Inflammatory macrophage treated with lipopolysaccharide for 4 hours (primary cell): Measurements from ENCODE around the gene PTGER1.
"Not testable (repeated sequence)": the region's sequence is repeated elsewhere in the genome, so short reads cannot be mapped to it uniquely, and the experiment has no call there.

Source experiments
- DNase-seq: peaks from one replicate; pipeline ENCODE4 v3.0.0-alpha.2; 2020

The PTGER1 gene

GRCh38 chr19:14473073-14473977 lies 1.8 kb downstream of the PTGER1 start:
- peak; percentile 11 for DNase-seq

GRCh38 chr19:14472202-14472938 lies 2.8 kb downstream of the PTGER1 start:
- peak; percentile 43 for DNase-seq

DNA sequence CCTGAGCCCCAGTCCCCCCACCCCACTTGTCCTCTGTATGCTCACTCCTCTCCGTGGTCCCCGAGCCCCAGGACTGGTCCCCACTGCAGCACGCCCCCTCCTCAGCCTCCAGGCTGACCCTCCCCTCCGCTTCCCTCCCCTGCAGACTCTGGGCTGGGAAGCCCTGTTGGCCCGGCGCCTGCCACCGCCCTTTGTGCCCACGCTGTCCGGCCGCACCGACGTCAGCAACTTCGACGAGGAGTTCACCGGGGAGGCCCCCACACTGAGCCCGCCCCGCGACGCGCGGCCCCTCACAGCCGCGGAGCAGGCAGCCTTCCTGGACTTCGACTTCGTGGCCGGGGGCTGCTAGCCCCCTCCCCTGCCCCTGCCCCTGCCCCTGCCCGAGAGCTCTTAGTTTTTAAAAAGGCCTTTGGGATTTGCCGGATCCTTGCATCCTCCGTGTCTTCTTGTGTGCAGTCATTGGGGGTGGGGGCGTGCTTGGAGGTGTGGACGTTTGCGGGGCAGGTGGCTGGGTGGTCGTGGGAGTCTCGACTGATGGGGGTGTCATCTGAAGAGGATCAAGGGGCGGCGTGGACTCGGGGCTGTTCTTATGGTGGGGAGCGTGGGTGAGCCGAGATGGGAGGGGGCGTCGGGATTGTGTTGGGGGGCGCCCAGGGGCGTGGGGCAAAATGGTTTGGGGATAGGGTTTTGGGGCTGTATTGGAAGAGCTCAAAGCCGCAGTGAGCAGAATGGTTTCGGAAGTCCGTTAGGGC lies 3.5 kb downstream of the PTGER1 start:
- DNase-seq, result no peak

DNA sequence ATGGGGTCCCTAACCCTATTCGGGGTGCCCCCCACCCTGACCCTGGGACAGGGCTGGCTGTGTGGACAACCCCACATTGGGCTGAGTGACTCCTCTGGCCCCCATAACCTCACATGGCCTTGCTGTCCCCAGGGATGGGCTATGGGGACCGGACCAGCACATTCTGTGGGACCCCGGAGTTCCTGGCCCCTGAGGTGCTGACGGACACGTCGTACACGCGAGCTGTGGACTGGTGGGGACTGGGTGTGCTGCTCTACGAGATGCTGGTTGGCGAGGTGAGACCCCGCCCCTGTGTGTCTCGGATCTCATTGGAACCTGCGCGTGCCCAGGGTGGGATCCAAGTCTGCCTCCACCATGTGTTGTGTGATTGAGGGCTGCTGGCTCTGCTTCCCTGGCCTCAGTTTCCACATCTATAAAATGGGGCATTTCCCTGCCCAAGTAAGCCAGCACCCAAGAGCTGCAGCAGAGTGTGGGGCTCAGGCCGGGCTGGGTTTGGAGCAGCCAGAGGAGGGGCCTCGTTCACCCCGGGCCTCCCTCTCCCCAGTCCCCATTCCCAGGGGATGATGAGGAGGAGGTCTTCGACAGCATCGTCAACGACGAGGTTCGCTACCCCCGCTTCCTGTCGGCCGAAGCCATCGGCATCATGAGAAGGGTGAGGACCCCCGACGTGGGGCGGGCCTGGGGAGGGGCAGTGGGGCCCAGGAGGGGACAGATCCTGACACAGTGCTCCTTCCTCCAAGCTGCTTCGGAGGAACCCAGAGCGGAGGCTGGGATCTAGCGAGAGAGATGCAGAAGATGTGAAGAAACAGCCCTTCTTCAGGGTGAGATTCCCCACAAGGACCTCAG lies 4.9 kb downstream of the PTGER1 start:
- DNase-seq, result no peak

GRCh38 chr19:14467816-14468215 lies 7.3 kb downstream of the PTGER1 start:
- DNase-seq, result no peak

GRCh38 chr19:14467391-14467790 lies 7.8 kb downstream of the PTGER1 start:
- no peak for DNase-seq

GRCh38 chr19:14463747-14464146 lies 11.4 kb downstream of the PTGER1 start:
- DNase-seq, result no peak

GRCh38 chr19:14462401-14462800 lies 12.8 kb downstream of the PTGER1 start:
- not testable (repeated sequence) for DNase-seq

DNA sequence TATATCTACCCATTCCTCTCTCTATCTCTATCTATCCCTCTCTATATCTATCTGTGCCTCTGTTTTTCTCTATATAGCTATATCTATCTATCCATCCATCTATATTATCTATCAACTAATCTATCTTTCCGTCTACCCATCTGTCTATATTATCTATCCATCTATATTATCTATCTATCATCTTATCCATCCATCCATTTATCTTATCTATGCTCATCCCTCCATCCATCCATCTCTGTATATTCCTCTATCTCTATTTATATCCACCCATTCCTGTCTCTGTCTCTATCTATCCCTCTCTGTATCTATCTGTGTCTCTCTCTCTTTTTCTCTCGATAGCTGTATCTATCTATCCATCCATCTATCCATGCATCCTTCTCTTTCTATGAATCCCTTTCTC lies 14.2 kb downstream of the PTGER1 start:
- DNase-seq, result no peak

DNA sequence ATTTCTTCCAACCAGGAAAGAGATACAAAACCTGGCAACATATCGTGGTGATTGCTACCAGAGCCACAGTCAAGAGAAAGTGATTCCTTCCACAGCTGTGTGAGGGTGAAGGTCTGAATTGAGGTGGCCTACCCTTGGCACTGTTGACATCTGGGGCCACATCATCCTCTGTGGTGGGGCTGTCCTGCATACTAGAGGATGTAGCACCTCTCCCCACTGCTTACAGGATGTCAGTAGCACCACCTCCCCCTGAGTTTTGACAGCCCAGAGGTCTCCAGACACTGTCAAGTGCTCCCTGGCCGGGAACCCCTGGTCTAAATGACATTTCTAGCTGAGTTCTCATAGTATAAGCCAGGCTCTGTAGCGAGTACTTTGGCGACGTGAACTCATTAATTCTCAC lies 15.5 kb downstream of the PTGER1 start:
- no peak for DNase-seq

GRCh38 chr19:14452303-14452702 lies 22.9 kb downstream of the PTGER1 start:
- DNase-seq, result not testable (repeated sequence)

DNA sequence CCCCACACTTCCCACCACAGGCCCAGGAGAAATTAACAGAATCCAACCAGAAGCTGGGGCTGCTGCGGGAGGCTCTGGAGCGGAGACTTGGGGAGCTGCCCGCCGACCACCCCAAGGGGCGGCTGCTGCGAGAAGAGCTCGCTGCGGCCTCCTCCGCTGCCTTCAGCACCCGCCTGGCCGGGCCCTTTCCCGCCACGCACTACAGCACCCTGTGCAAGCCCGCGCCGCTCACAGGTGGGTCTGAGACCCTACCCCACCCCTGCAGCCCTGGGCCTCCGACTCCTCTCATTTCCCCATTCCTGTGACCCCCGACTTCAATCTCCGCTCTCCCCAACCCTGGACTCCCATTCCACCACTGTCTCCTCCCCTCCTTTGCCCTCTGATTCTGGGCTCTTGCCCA lies 24.3 kb downstream of the PTGER1 start:
- DNase-seq, result no peak

DNA sequence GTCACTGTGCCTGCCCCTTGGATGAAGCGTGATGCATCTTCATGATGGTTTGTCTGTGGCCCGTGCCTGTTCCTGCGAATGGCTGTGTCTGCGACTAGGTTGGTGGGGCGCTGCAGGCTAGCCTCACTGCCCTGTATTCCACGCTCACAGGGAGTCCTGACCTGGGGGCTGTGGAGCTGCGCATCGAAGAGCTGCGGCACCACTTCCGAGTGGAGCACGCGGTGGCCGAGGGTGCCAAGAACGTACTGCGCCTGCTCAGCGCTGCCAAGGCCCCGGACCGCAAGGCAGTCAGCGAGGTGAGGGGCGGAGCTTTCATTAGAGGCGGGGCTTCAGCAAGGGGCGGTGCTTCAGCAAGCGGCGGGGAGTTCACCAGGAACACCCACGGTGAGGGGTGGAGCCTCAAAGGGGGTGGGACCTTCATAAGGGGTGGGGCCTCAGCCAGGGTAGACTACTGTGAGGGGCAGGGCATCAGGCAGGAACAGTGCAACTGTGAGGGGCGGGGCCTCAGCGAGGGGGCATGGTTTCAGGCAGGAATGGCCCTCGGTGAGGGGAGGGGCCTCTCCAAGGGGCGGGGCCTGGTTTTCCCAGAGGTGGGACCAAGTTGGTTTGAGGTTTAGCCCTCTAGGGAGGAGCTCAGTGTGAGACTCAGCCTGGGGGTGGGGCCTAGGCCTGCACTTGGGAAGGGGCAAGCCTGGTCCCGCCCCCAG lies 24.8 kb downstream of the PTGER1 start:
- peak; percentile 65 for DNase-seq

GRCh38 chr19:14449321-14449720 lies 25.8 kb downstream of the PTGER1 start:
- peak; percentile 51 for DNase-seq

DNA sequence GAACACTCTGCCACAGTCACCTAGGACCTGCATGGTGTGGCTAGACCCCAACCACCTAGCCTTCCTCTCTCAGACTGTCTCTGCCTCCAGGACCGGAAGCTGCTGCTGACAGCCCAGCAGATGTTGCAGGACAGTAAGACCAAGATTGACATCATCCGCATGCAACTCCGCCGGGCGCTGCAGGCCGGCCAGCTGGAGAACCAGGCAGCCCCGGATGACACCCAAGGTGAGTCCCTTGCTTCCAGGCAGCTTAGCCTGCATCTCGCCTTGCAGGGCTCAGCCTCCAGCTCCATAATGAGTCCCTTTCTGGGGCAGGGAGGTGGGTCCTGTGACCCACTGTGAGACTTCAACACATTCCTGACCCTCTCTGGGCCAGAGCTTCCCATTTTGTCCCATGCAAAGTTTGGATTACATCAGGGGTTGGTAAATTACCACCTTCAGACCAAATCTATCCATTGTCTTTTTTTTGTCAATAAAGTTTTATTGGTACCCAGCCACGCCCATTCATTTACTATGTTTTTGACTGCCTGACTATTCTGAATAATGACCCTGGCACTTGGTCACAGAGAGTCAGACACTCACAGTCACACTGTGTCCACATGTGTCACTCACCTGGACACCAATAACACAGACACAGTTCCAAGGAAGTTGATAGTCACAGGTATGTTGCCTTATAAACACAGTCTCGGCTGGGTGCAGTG lies 28.7 kb downstream of the PTGER1 start:
- no peak for DNase-seq

- no peak for DNase-seq
Measured at GRCh38 chr19:14443632-14444216, 31.4 kb downstream of the PTGER1 start.

GRCh38 chr19:14442891-14443631 lies 32.1 kb downstream of the PTGER1 start:
- no peak for DNase-seq

DNA sequence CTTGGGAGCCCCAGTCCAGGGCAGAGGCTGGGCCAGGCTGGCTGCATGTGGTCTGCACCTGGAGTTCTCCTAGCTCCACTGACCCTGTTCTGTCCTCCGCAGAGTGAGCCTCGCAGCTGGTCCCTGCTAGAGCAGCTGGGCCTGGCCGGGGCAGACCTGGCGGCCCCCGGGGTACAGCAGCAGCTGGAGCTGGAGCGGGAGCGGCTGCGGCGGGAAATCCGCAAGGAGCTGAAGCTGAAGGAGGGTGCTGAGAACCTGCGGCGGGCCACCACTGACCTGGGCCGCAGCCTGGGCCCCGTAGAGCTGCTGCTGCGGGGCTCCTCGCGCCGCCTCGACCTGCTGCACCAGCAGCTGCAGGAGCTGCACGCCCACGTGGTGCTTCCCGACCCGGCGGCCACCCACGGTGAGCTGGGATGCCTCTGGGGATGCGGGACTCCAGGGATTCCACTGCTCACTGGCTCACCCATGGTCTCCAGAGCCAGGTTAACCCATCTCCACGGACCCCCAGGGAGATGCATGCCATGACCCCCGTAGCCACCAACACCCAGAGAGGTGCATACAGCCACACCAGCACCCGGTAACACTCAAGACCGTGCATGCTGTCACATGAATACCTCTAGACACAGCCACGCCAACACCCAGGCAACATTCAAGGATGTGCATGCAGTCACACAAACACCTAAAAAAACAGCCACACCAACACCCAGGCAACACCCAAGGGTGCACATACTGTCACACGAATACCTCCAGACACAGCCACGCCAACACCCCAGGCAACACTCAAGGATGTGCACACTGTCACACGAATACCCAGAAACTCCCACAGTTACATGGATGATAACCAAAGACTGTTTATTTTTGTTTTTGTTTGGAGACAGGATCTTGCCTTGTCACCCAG lies 33.9 kb downstream of the PTGER1 start:
- DNase-seq, result no peak

DNA sequence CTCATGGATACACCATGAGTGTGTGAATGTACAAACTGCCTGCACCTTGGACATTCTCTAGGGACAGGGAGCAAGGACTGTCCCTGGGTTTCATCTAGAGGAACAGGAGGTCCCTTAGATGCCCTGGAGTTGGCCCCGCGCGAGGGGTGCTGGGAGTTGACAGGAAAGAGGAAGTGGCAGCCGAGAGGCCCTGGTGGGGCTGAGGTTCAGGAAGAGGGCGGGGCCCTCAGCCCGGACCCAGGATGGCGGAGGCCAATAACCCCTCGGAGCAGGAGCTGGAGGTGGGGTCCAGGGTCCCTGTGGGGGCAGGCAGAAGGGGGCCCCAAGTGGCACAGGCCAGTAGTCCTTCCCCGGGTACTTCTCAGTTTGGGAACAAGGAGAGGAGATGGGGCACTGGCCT lies 35.1 kb downstream of the PTGER1 start:
- DNase-seq, result peak; percentile 86
